Transverse colon (tissue), 4 donors: Measurements from ENCODE around the gene ACADS.

Experiments
- CTCF ChIP-seq, 5 experiments: fragments of 200-600 bp in 3 of 5; fragments of 450-650 bp in 2 of 5; sonication (generic) in 3 of 5; IDR thresholded peaks; 1 replicate in 2 of 5; 2 replicates in 3 of 5; pipeline ENCODE4 v1.5.1; 2016 to 2017; ENCODE audit warnings: antibody characterized with exemption in 5 of 5, inconsistent platforms in 3 of 5, mild to moderate bottlenecking in 2 of 5, moderate library complexity in 1 of 5
- EP300 ChIP-seq: sonication (generic); formaldehyde crosslinking; IDR thresholded peaks from one replicate; pipeline ENCODE4 v1.6.1; 2017; ENCODE audit warnings: antibody characterized with exemption, low read depth
- POLR2A ChIP-seq: fragments of 450-650 bp; IDR thresholded peaks from one replicate; pipeline ENCODE4 v1.6.1; 2016; ENCODE audit warnings: antibody characterized with exemption, mild to moderate bottlenecking, moderate library complexity
- POLR2AphosphoS5 ChIP-seq, 3 donors: sonication (generic); formaldehyde crosslinking; IDR thresholded peaks; one replicate each; pipeline ENCODE4 v1.6.1; 2016; ENCODE audit warnings: antibody characterized with exemption in 3 of 3

- no peak for TF ChIP-seq EP300
- TF ChIP-seq CTCF (IDR thresholded peaks at IDR 0.05) = no peak
- no peak for TF ChIP-seq POLR2AphosphoS5 (IDR thresholded peaks at IDR 0.05)
- no peak for TF ChIP-seq POLR2A
These were observed 34.1 kb downstream of the ACADS start for GRCh38 chr12:120759591-120760348.
